Measurements from ENCODE around the gene MLXIPL.

DNA sequence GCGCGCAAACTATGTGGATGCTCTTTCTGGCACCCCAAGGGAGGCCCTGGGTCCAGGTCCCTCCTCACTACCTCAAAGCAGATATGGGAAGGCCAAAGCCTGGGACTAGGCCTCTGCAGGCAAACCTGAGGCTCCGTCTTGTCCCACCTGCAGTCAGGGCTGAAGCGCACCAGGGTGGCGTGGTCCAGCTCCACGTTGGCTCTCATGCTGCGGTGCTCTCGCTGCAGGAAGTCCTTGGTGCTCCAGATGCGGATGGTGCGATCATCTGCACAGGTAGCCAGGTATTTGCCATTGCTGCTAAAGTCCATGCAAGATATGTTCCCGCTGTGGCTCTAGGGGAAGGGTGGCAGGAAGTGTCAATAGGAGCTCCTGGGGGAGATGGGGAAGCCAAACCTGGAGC, 50.5 kb downstream of the MLXIPL start:
- TF ChIP-seq, protein P1, sequence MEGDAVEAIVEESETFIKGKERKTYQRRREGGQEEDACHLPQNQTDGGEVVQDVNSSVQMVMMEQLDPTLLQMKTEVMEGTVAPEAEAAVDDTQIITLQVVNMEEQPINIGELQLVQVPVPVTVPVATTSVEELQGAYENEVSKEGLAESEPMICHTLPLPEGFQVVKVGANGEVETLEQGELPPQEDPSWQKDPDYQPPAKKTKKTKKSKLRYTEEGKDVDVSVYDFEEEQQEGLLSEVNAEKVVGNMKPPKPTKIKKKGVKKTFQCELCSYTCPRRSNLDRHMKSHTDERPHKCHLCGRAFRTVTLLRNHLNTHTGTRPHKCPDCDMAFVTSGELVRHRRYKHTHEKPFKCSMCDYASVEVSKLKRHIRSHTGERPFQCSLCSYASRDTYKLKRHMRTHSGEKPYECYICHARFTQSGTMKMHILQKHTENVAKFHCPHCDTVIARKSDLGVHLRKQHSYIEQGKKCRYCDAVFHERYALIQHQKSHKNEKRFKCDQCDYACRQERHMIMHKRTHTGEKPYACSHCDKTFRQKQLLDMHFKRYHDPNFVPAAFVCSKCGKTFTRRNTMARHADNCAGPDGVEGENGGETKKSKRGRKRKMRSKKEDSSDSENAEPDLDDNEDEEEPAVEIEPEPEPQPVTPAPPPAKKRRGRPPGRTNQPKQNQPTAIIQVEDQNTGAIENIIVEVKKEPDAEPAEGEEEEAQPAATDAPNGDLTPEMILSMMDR (IDR thresholded peaks at IDR 0.05; ENCODE audit: control extremely low read depth in 1 of 3, insufficient read depth in 1 of 3, low read depth in 1 of 3, low read length in 3 of 3) = no peak
- TF ChIP-seq EZH2 (IDR thresholded peaks at IDR 0.05; ENCODE audit: low read depth, low read length, severe bottlenecking) = no peak
- TF ChIP-seq JUND (IDR thresholded peaks at IDR 0.05; ENCODE audit: low read length) = no peak
